HG03039 (cell line): ENCODE results near the gene CFAP210.

Experiments
- ATAC-seq: cut with Tn5 transposase; IDR thresholded peaks from one replicate; pipeline ENCODE4 v1.9.1; 2021; ENCODE audit warnings: mild to moderate bottlenecking, moderate library complexity; ENCODE audit not compliant: unreplicated experiment

Gene CFAP210

DNA sequence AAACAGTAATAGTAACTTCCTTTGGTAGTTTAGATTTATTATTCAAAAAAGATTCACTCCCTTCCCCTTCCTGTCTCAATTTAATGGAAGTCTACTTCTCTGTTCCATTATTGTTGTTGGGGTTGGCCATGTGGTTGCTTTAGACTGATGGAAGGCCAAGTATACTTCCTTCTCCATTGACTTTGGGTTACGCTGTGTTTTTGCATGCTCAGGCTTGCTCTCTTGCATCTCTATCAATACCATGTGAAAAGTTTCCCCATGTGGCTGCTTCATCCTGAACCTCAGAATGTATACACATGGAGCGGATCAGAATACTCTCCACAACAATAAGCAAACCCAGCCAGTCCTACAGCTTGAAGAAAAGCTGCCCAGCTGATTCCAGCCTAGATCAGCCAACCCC is 20.3 kb downstream of the CFAP210 start:
- no peak for ATAC-seq

- no peak for ATAC-seq
Measured at GRCh38 chr2:169673106-169673505, 21.1 kb downstream of the CFAP210 start.

DNA sequence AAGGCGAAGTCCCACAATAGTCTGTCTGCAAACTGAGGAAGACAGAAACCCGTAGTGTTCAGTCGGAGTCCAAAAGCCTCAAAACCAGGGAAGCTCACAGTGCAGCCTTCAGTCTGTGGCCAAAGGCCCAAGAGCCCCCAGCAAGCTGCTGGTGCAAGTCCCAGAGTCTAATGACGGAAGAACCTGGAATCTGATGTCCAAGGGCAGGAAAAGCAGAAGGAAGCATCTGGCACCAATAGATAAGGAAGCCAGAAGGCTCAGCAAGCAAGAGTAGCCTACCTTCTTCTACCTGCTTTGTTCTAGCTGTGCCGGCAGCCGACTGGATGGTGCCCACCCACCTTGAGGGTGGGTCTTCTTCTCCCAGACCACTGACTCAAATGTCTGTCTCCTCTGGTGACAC is 21.8 kb downstream of the CFAP210 start:
- no peak for ATAC-seq

DNA sequence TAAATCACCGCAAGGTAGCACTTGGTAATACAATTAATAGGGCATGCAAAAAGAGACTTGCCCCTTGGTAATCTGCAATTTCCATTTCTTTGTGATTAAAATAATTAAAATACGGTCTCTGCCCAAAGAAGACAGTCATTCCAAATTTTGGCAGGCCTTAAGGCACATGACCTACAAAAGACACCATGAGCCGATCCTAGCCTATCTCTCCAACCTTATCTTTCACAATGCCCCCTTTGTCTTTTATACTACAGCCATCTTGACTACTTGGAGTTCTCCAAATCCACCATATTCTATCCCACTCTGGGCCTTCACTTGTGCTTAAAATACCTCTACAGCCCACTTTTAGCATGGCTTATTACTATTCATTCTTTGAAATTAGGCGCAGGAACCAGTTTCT is 23.3 kb downstream of the CFAP210 start:
- no peak for ATAC-seq

- no peak for ATAC-seq
Measured at GRCh38 chr2:169670215-169670651, 24.0 kb downstream of the CFAP210 start.

GRCh38 chr2:169667583-169667982 is 26.6 kb downstream of the CFAP210 start:
- no peak for ATAC-seq

DNA sequence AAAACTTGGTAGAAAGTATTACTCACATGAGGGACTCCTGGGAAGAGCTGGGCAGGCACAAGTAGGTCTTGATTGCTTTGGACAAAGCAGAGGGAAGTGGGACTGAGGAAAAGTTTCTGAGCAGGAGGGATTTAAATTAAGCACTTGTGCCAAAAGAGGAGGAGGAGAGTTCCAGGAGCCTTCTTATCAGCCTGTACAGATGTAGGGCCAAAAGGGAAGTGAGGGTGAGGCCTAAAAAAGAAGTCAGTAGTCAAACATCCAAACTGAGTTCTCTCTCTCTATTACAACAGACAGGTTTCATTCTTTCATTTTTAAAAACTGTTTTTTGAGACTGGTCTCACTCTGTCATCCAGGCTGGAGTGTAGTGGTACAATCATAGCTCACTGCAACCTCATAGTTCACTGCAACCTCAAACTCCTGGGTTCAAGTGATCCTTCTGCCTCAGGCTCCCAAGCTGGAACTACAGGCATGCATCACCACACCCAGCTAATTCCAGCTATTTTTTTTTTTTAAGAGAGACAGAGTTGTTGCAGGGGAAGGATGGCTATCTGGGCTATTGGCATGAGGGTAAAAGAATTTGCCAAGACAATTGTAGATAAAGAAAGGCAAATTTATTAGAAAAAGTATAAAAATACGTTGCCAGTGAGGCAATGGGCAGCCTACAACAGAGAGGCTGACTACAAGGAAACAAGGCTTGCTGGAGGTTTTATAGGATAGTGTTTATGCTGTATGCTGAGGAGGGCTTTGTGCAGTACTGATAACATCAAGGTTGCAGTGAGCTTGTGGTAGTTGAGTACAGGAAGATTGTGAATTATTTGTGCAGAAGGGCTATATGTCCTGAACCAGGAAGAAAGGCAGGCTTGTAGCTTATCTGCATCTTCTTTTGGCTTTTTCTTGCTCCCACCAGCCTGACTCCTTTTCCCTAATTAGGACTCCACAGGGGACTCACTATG is 29.0 kb downstream of the CFAP210 start:
- ATAC-seq: no peak

DNA sequence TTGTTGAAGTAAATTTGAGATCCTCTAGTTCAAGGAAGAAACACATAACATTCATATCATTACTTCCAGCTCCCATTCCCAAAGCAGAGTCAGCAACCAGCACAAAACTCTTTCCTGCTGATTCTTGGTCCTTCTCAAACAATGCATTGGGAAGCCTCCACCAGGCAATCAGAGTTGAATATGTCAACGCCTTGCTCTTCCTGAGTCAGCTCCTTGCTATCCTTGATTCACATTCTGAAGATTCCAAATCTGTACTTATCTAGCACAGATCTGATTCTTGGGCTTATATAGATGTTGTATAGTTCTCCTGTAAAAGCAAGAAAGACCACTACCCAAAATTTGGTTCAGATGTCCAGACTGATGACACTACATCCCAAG is 29.6 kb downstream of the CFAP210 start:
- no peak for ATAC-seq

GRCh38 chr2:169663247-169663646 is 31.0 kb downstream of the CFAP210 start:
- ATAC-seq: no peak

DNA sequence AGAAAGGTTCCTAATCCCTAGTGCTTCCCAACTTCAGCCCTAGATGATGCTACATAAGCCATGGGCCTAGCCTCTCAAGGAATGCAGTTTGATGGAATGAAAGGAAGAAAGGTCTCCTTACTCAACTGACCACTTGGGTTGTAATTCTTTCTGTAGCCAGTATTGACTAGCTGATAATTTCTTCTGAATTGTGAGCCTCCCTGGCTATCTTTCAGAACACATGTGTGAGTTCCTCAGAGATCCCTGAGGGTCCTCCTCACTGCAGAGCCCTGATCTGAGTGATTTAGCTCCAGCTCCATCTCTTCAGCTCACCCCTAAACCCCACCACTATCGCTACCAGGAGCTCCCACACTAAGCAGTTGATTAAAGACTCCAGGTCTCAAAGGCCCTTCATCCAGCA is 31.5 kb downstream of the CFAP210 start:
- ATAC-seq: no peak

GRCh38 chr2:169661265-169661664 is 32.9 kb downstream of the CFAP210 start:
- no peak for ATAC-seq

GRCh38 chr2:169659320-169659719 is 34.9 kb downstream of the CFAP210 start:
- ATAC-seq: no peak

DNA sequence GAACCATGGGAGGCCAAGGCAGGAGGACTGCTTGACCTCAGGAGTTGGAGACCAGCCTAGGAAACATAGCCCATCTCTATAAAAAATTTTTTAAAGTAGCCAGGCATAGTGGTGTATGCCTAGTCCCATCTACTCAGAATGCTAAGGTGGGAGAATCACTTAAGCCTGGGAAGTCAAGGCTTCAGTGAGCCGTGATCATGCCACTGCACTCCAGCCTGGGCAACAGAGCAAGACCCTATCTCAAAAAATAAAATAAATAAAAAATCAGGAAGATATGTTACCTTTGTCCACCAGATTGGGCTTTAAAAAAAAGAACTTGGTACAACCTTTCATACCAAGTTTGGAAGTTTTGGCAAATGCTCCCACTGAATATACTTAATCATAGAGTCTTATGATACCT is 35.3 kb downstream of the CFAP210 start:
- no peak for ATAC-seq

DNA sequence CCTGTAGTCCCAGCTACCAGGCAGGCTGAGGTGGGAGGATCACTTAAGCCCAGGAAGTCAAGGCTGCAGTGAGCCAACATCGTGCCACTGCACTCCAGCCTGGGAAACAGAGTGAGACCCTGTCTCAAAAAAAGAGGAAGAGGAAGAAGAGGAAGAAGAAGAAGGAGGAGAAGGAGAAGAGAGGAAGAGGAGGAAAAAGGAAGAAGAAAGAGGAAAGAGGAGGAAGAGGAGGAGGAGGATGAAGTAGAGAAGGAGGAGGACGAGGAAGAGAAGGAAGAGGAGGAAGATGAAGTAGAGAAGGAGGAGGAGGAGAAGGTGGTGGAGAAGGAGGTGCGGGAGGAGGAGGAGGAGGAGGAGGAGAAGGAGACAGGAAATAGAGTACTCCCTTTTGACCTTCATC is 38.0 kb downstream of the CFAP210 start:
- no peak for ATAC-seq

DNA sequence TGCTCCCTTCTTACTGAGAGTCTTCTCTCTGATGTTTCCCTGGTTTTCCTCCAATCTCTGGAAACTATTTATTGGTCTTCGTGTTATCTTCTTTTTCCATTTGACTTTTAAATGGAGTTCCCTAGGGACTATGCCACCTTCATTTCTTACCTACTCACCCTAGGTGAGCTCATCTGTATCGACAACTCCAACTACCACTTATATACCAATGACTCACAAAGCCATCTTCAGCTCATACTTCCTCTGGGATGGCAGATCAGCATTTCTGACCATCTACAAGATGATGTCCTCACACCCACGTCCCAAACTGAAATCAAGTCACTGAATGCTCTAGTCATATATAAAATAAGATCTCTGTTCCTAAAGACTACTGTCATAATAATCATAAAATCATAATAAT is 40.6 kb downstream of the CFAP210 start:
- no peak for ATAC-seq

- no peak for ATAC-seq
Measured at GRCh38 chr2:169649278-169649677, 44.9 kb downstream of the CFAP210 start.

DNA sequence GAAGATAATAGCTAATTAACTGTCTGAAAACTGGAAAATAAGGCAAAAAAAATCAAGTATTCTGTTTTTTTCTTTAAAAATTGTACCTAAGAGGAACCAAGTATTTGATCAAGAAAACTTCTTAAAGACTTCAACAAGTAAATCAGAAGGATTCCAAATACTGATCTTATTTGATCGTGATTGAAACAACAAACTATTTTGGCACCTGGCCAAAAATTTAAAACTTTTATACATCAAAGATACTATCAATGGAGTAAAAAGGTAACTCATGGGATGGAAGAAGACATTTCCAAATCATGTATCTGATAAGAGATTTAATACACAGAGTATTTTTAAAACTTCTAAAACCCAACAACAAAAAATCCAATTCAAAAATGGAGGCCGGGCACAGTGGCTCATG is 46.7 kb downstream of the CFAP210 start:
- ATAC-seq: no peak

- ATAC-seq: no peak
Measured at GRCh38 chr2:169644173-169644572, 50.0 kb downstream of the CFAP210 start.

DNA sequence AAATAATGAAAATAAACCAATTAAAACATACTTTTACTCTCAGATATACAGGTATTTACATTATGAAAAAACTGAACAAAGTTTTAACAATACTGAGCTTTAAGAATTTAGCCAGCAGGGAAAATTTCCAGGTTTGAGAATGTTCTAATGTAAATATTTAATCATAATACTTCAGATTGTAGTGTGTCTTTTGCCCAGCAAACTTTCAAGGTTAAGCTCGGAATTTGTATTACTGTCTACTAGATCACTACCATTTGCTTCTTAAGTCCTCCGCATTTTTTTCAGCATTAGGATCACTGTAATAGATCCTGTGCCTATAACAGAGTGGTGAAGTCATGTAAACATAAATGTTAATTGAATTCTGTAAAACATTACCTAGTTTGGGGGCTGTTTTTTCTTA is 52.7 kb downstream of the CFAP210 start:
- ATAC-seq: no peak

- ATAC-seq: no peak
Measured at GRCh38 chr2:169640104-169640503, 54.1 kb downstream of the CFAP210 start.

DNA sequence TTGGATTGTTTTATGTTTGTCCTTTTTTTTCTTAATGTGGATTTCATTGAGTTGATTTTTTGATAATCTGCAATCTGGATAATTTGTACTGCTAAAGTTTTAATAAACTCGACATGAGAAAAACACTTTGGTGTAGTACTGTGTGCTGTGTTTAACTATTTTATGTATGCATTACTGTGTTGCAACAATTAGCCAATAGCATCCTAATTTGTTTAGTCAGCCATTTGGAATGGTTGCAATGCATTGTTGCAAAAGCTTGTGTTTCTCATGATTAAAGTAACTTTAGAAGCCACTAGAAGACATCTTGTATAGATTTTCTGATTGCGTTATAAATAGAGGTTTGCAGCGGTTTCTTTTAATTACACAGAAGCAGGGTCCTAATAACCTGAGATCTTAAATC is 56.6 kb downstream of the CFAP210 start:
- ATAC-seq: no peak

DNA sequence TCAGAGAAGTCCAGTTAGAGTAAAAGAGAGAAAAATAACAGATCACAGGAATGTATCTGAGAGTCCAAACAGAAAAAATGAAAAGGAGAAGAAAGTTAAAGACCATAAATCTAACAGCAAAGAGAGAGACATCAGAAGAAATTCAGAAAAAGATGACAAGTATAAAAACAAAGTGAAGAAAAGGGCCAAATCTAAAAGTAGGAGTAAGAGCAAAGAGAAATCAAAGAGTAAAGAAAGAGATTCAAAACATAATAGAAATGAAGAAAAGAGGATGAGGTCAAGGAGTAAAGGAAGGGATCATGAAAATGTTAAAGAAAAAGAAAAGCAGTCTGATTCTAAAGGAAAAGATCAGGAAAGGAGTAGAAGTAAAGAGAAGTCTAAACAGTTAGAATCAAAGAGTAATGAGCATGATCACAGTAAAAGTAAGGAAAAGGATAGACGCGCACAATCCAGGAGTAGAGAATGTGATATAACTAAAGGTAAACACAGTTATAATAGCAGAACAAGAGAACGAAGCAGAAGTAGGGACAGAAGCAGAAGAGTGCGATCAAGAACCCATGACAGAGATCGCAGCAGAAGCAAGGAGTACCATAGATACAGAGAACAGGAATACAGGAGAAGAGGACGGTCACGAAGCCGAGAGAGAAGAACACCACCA is 57.6 kb downstream of the CFAP210 start:
- no peak for ATAC-seq
